ENCODE measurements around the gene MAP3K3.

DNA sequence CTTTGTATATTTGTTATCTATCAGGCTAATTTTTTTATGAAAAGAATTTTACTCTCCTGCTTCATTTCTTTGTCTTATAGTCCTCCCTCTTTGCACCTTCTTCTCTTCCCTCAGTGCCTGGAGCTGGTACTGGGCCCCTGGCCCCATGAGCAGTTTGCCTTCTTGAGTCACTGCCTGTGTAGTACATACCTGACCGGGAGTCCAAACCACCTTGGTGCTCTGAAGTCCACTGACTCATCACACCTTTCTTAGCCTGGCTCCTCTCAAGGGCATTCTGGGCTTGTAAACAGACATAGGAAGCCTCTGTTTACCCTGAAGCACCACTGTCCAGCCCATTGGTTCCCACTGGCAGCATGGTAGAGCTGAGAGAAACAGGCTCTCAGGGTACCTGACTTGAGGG is 32.6 kb upstream of the MAP3K3 start:
- TF ChIP-seq CTCF (IDR thresholded peaks at IDR 0.05; ENCODE audit: poor library complexity, severe bottlenecking) (no peak), EZH2 (IDR thresholded peaks at IDR 0.05; ENCODE audit: borderline replicate concordance, insufficient read depth, low read length, poor library complexity, severe bottlenecking) (no peak), MXI1 (conservative IDR thresholded peaks at IDR 0.05; ENCODE audit: poor library complexity, severe bottlenecking) (no peak), POLR2AphosphoS5 (IDR thresholded peaks at IDR 0.05) (no peak), REST (IDR thresholded peaks at IDR 0.05; ENCODE audit: borderline replicate concordance) (no peak), SMC3 (conservative IDR thresholded peaks at IDR 0.05; ENCODE audit: poor library complexity) (no peak), EP300 (conservative IDR thresholded peaks at IDR 0.05; ENCODE audit: poor library complexity, severe bottlenecking) (no peak)
